Measurements from ENCODE around the gene TEX54. TPM values are rescaled to one million over a fixed set of nuclear protein-coding genes. Genes with fewer than 3 reads are reported as not detected.

TEX54 gene
- polyA plus RNA-seq, 2 of the 4 experiments (the other 2 are of a cell fraction) = not detected

GRCh38 chr11:62839050-62839945 lies 6.7 kb upstream of the TEX54 start, which contains the start of gene WDR74 (continued):
- TF ChIP-seq ATOH8 (CRISPR knock-in tag; IDR thresholded peaks at IDR 0.05; ENCODE audit: low read depth) = 0 out of 2 replicates have a peak, but pooled peaks have one; percentile 18
- TF ChIP-seq CEBPB (IDR thresholded peaks at IDR 0.05) = peak in 1 of 2 experiments; percentile 45; a peak in 2 of 4 replicates
- TF ChIP-seq GATA3 (IDR thresholded peaks at IDR 0.05; ENCODE audit: borderline replicate concordance) = 0 out of 2 replicates have a peak, but pooled peaks have one; percentile 12
- no peak for TF ChIP-seq ZSCAN20 (CRISPR knock-in tag; IDR thresholded peaks at IDR 0.05)
- peak; percentile 59 to 87; a peak in 4 of 5 replicates for TF ChIP-seq JUN (IDR thresholded peaks at IDR 0.05)
- no peak for TF ChIP-seq FOXS1 (CRISPR knock-in tag; IDR thresholded peaks at IDR 0.05)
- TF ChIP-seq RFX5 (IDR thresholded peaks at IDR 0.05) = no peak
- TF ChIP-seq SREBF2 (IDR thresholded peaks at IDR 0.05) = no peak
- peak; percentile 97 for TF ChIP-seq POLR2A (IDR thresholded peaks at IDR 0.05; ENCODE audit: low read length)
- TF ChIP-seq HOXA7 (CRISPR knock-in tag; IDR thresholded peaks at IDR 0.05) = 0 out of 2 replicates have a peak, but pooled peaks have one; percentile 9

- FAIRE-seq (no peak), DNase-seq (ENCODE audit: low read depth in 1 of 2, low spot score in 1 of 2) (no peak), ATAC-seq (no peak)
- no peak overlapping the region for H3K27ac ChIP-seq
- no peak overlapping the region for H3K4me3 ChIP-seq
- peaks cover 25% of the 10 kb centered on the region for H3K4me1 ChIP-seq
- H3K4me2 ChIP-seq = no peak overlapping the region
- 84% methylated on average over 8 of the region's 8 CpGs for WGBS (ENCODE audit: missing lambda C conversion rate)
- no peaks in the 10 kb centered on the region for H3K9me3 ChIP-seq
- CTCF ChIA-PET = interaction anchor here (0.6 to 2.0 kb wide), 4 partner anchors 20 to 225 kb away, joined by 3 to 8 read pairs (median 4); partner anchors contain the start of gene TMEM179B
- POLR2A ChIA-PET = no interaction called here
- TF ChIP-seq RAD21 (conservative IDR thresholded peaks at IDR 0.05 in 1 of 2, IDR thresholded peaks at IDR 0.05 in 1 of 2) = no peak
- no peak for TF ChIP-seq NR3C1 (IDR thresholded peaks at IDR 0.05)
- no peak for TF ChIP-seq CHD2 (IDR thresholded peaks at IDR 0.05; ENCODE audit: low read length, partially characterized antibody)
- no peak for TF ChIP-seq HEYL (CRISPR knock-in tag; IDR thresholded peaks at IDR 0.05)
- no peak for TF ChIP-seq EHMT2 (IDR thresholded peaks at IDR 0.05; ENCODE audit: low read depth)
- TF ChIP-seq PBX3 (IDR thresholded peaks at IDR 0.05) = no peak
- TF ChIP-seq FOSB (CRISPR knock-in tag; IDR thresholded peaks at IDR 0.05) = no peak
- no peak for TF ChIP-seq BHLHE40 (IDR thresholded peaks at IDR 0.05; ENCODE audit: low read depth, low read length)
- no peak for TF ChIP-seq ZFP36 (IDR thresholded peaks at IDR 0.05; ENCODE audit: borderline replicate concordance, partially characterized antibody)
- no peak for TF ChIP-seq GATA3 (IDR thresholded peaks at IDR 0.05; ENCODE audit: borderline replicate concordance)
- TF ChIP-seq USF2 (IDR thresholded peaks at IDR 0.05) = no peak
- no peak for TF ChIP-seq MAX (IDR thresholded peaks at IDR 0.05)
- TF ChIP-seq RFX5 (IDR thresholded peaks at IDR 0.05) = no peak
- TF ChIP-seq ELK1 (IDR thresholded peaks at IDR 0.05; ENCODE audit: low read depth, low read length) = no peak
- TF ChIP-seq MYC (IDR thresholded peaks at IDR 0.05; ENCODE audit: borderline replicate concordance, low read length) = no peak
- TF ChIP-seq JUN (IDR thresholded peaks at IDR 0.05) = no peak
- no peak for TF ChIP-seq POLR2A (IDR thresholded peaks at IDR 0.05; ENCODE audit: low read length)
- no peak for TF ChIP-seq ZC3H11A (IDR thresholded peaks at IDR 0.05)
- no peak for TF ChIP-seq CHD4 (IDR thresholded peaks at IDR 0.05; ENCODE audit: borderline replicate concordance)
- no peak for TF ChIP-seq NFE2L2 (conservative IDR thresholded peaks at IDR 0.05; ENCODE audit: low read length)
These were observed 2.7 kb upstream of the TEX54 start for GRCh38 chr11:62835336-62835735.
